GM19193 (cell line): ENCODE data around the gene SPRED2.

Source experiments
- POLR2A ChIP-seq: IDR thresholded peaks from 4 replicates; pipeline ENCODE4 v1.6.1; 2011; ENCODE audit not compliant: insufficient read depth, insufficient read length; ENCODE audit errors: extremely low read depth

SPRED2 gene

DNA sequence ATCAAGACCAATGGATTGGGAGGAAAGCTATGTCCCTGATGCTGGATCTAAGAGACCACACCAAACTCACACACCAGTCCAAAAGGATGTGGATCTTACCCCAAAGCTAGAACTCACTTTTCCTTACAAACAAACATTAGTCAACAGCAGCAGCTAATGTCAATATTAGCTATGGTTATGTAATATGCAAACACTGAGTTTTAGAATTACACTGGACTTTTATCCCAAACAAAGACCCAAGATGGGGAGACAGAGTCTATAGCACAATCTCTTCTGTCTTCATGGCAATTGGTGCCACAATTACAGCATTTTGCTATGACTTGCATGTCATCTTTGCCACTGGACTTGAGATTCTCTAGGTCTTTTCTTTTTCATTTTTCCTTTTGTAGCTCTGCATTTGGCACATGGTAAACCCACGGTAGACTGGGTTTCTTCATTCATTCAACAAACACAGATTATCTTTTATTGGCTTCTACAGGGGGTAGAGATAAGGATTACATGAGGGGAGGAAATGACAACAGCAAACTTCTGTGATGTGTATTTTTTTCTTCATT lies 59.0 kb downstream of the SPRED2 start:
- TF ChIP-seq POLR2A = no peak

DNA sequence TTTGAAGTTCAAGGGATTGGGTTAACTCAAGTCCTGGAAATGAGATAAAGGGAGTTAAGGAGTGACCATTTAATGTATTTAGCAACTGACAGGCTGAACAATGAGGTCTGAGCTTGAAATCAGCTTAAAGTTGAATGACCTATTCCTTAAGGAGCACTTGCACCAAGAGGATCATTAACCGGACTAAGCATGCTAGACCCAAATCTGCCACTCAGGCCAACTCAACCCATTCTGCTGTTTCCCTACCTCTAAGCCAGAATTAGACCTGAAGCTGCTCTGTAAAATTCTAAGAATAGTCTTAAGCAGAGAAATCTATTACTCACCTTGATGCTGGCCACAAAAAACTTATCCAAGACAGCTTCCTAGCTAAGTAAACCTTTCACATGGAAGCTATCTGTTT lies 59.8 kb downstream of the SPRED2 start:
- TF ChIP-seq POLR2A = no peak

DNA sequence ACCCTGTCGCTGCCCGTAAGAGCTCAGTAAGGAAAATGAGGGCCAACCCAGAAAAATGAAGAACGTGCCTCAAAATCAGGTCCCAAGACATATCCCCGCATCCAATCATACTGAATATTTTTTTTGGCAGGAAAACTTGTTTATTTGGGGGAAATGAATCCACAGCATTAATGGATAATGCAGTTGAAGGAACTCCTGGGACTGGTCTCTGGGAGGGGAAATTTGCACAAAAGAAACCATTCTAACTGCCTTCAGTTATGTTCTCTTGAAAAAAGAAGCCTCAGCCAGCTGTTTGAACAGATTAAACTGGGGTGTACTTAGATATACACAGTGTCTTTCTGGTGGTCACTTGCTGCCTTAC lies 61.3 kb downstream of the SPRED2 start:
- no peak for TF ChIP-seq POLR2A

DNA sequence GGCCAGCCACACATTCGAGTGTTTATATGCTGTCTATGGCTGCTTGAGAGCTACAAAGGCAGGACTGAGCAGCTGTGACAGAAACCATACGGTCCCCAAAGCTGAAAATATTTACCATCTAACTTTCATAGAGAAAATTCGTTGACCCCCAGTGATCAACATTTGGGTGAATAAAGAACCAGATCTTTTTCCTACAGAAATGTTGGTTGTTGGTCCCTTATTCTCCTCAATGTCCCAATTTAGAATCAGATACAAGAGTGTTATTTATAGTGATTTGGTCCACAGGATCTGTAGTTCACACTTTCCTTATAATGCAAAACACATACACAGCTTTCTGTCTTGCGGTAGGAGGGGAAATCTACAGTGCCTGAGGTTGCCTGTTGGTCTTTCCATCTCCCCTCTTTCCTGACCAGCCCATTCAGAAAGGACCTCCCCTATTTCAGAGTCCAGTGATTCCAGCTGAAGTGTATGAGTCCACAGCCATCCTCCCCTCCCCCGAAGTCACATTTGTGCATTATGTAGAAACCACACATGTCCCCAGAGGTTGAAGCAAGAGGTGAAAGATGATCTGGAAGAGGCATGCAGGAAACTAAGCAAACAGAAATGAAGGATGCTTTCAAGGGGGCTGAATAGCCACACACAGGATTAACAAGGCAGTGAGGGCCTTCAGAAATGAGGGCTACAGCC lies 61.9 kb downstream of the SPRED2 start:
- TF ChIP-seq POLR2A = no peak

DNA sequence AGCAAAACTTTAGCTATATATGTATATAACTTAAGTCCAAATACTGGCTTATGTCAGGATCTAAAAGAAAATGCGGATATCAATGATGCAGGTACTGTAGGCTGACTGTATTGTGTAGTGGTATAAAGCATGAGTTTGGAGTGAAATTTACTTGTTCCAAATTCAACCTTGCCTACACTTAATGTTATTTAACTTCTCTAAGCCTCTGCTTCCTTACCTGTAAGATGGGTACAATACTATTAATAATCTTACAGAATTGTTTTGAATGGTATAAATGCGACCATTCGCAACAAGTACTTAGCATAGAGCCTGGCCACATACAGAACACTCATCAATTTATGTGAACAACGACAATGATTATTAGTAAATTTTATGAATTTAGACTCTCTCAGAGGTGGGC lies 62.4 kb downstream of the SPRED2 start:
- no peak for TF ChIP-seq POLR2A

DNA sequence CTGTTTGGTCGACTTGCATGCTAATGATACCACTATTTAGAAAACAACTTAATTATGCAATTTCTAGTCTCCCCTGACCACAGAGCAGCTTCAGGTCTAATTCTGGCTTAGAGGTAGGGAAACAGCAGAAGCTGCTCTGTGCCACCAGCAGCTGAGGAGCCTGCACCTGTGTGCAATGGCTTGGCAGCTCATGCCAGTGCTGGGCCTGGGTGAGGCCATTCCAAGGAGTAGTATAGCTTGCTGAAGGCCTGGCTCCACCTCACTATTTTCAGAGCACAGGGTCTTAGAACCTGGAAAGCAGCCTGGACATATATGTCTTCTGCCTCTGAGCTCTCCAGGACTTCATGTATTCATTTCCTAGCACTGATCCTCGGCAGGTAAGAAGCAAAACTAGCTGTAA lies 62.8 kb downstream of the SPRED2 start:
- TF ChIP-seq POLR2A = no peak

DNA sequence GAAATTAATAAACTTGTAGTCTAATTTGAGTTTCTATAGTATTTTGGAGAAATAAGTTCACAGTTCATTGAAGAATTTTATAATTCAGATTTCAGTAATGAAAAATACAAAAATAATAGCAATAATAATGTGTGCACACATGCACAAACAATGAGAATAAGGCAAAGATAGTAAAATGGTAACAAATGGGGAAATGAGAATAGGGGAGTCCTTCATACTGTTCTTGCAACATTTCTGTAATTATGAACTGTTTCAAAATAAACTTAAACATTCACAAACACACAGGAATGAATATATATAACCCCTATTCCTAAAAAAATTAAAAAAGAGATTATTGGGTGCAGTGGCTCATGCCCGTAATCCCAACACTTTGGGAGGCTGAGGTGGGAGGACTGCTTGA lies 63.9 kb downstream of the SPRED2 start:
- TF ChIP-seq POLR2A = no peak

DNA sequence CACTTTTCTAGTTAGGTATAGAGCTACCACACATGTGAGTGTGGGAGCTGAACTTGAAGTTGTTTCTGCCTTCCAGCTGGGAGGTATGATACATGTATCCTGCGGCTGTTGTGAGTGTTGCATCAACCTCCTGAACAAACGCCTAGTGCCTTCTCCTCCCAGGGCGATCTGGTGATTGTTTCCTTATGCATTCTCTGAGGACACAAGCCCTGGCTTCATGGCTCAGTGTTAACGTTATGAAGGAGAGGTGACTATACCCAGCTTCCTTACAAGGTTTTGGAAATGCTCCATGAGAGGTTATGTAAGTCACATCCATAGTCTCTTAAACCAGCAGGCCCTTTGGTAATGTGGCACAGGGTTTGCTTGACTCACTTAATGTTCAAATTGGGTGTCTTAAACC lies 64.9 kb downstream of the SPRED2 start:
- TF ChIP-seq POLR2A = no peak

DNA sequence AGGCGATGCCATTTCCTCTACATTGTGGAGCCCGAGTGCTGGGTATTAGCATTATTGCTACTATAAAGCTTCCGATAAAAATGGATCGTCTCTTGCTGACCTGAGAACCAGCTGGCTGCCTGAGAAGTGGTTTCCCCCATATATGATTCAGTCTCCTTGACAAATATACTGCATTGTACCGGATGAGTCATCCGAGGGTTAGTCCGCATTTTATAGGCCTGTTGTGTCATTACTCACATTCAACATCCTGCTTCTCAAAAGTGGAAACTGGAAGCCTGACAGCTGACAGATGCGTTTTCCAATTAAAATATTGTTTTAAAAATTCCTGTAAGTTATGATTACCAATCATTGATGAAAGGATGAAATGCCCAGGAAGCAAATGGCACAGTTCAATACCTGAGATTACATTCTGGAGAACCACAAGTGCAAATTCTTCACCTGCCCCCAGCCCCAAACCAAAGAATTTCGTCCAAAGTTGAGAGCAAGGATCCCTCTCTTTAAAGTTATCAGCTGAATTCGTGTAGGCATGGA lies 65.7 kb downstream of the SPRED2 start:
- TF ChIP-seq POLR2A = no peak

DNA sequence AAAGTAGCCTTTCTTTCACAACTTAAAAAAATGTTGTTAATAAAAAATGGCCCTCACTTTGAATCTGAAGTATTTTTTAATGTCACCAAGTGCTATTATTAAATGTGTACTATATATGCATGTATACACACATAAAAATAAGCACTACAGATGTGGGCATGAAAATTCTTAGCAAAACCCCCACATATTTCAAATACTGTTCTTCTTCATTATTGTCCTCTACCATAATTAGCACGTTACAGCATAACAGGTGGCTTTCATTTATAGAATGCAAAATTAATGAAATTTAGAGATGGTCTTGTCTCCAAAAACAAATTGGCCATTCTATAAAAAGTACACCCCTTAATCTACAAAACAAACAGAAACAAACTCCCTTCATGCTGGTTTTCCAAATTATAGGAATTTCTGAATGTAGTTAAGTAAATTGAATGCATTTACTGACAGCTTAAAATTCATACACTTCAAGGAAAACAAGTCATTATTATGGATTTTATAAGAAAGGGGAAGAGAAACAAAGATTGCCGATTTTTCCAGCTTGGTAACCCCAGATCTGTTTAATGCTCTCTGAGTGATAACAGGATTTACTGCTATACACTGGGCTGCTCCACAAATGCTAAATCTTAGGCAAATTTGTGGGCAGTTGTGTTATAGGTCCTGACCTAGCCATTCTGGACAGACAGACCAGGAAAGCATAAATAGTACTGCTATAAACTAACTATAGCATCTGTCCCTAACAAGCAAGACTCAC lies 67.2 kb downstream of the SPRED2 start:
- TF ChIP-seq POLR2A = no peak

DNA sequence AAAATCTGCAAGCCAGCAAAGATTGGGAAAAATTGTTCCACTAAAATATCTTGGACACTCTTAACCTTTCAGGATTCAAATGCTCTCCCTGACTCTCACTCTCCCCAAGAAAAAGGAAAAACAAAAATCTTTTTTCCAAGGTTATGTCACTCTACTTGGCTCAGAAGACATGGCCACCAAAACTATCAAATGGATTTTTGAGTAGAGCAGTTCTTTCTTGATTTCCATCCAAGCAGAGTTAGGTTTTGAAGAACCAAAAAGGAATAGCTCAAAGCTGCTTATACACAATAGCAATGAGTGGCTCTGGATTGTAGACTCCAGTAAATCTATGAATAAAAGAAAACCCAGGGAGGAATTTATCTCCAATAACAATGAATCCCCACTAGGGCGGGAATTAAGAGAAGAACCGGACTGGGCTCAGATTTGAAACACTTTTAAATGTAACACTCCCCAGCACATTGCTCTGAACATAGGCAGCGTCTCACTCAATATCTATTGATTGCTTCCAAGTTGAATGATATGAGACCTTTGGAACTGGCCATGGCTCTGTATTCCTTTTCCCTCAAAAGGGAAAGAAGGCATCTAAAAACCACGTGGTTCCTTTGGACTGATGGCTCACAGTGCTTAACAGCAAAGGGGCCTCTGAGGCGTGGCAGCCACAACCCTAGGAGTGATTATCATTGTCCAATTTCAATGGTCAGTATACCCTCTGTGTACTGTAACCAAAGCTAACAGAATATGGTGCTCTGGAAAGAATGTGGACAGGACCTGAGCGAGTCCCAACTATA lies 68.3 kb downstream of the SPRED2 start:
- no peak for TF ChIP-seq POLR2A

DNA sequence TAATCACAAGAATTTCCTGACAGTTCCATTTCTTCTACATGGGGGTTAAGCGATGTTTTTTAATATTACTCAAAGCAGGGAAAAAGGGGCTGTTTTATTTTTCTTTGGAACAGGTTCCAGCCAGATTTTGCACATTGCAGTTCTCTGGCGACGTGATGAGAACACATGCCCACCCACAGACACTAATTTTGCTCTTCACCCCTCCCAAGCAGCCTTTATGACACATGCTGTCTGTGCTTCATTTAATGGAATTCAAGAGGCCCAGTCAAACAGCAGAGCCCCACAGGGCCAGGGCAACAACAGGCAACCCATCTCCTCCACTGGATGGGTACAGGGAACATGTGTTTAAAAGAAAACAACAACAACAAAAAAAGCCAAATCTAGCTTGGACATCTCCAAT lies 70.8 kb downstream of the SPRED2 start:
- TF ChIP-seq POLR2A = no peak

DNA sequence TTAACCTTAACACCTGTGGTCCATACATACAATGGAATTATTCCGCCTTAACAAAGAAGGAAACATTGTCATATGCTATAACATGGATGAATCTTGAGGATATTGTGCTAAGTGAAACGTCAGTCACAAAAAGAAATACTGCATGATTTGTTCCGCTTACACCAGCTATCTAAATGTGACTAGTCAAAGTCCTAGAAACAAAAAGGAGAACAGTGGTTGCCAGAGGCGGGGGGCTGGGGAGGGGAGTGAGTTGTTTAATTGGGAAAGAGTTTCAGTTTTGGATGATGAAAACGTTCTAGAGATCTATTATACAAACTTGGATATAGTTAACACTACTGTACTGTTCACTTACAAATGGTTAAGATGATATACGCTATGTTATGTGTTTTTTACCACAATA lies 72.0 kb downstream of the SPRED2 start:
- no peak for TF ChIP-seq POLR2A

DNA sequence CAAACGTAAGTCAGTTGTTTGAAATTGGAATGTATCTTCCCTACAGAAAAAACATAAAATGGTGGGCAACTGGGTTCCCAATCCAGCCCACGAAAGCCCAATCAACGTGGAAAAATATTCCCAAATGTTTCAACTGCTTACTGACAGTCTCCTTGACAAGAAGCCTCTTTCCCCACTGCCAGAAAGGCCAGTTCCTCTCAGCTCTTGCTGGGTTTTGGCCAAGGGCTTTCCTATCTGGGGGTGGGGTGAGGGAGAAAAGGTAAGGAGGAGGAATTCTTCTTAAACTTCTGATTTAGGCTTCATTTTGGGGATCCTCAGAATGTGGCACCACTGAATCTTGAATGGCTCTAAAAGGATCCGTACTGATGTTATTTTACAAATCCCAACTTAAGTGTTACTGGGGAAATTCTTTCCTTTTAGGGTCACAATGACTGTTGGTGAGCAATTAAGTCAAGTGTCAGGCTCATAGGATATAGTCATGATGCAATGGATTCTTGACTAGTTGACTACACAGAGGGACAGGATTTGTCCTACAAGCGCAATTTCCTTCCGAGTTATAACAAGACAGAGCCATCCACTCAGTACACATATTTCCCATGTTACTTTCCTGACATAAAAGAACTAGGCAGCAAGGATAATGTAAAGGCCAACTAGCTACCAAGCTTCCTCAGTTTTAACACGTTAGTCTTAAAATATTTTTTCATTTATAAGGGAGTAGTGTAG lies 73.6 kb downstream of the SPRED2 start:
- TF ChIP-seq POLR2A = no peak

DNA sequence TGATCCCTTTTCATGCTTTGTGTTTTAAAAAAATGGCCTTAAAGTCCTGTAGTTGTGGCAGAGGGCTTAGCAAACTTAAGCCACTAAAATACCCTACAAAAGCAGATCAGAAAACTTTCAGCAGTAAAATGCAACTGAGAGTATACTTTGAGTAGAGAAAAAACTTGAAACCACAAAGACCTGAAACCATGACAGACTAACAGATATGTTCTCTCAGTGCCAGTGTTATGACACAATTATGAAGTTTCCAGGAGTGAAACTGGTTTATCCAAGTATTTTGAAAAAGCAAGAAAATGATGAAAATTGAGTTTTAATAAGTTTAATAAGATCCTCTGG lies 74.5 kb downstream of the SPRED2 start:
- no peak for TF ChIP-seq POLR2A

DNA sequence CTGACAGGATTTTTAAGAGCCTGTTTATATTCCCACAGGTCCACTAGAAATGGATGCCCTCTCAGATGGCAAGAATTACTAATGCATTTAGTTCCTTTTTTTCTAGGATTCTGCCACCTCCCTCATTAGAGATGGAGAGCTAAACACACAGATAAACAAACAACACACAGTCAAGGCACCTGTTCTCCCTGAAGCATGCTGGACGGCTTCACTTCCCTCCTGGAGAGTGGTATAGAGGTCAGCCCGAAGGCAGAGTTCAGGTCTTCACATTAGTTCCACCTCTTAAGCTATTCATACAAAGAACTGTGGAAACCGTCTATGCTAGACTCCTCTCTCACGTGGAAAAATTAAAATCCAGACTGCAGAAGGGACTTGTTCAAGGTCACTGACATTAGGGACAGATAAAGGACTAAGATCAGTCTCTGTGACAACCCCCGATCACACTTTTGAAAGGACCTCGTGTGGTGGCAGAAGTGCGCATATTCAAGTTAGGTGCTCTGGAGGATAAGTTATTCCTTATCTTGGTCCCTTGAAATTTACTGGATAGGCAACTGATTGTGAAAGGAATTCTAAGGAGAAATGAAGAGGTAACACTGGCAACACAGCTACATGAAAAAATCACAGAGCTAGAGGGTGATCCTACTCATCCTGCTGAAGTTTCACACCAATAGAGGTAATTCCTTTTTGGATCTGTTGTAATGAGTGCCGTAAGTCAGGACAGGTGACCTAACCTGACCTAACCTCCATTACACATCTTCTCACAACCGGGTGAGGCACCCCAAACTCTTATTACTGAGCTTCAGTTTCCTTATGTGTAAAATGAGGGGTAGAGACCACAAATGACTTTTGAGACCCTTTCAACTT lies 75.1 kb downstream of the SPRED2 start:
- TF ChIP-seq POLR2A = no peak
